HG03457 (cell line): Measurements from ENCODE around the gene LPGAT1.
"Not testable (repeated sequence)": the region's sequence is repeated elsewhere in the genome, so short reads cannot be mapped to it uniquely, and the experiment has no call there.

Experiments used
- ATAC-seq: cut with Tn5 transposase; IDR thresholded peaks from one replicate; pipeline ENCODE4 v1.9.1; 2021; ENCODE audit warnings: moderate number of reproducible peaks; ENCODE audit not compliant: unreplicated experiment

LPGAT1 gene

DNA sequence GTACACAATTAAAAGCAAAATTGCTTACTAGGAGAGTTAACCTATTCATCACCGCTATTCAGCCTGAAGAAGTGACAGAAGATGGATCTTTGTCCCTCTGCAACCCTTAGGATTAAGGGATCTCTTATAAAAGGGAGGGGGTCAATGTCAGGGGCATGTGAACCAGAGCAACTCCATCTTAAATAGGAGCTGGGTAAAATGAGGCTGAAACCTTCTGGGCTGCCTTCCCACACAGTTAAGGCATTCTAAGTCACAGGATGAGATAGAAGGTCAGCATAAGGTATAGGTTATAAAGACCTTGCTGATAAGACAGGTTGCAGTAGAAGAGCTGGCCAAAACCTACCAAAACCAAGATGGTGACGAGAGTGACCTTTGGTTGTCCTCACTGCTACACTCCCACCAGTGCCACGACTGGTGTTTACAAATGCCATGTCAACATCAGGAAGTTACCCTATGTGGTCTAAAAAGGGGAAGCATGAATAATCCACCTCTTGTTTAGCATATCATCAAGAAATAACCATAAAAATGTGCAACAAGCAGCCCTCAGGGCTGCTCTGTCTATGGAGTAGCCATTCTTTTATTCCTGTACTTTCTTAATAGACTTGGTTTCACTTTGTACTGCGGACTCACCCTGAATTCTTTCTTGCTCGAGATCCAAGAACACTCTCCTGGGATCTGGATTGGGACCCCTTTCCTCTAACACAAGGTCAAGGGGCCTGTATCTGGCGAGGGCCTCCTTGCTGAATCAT is 119.8 kb downstream of the LPGAT1 start:
- ATAC-seq: no peak

DNA sequence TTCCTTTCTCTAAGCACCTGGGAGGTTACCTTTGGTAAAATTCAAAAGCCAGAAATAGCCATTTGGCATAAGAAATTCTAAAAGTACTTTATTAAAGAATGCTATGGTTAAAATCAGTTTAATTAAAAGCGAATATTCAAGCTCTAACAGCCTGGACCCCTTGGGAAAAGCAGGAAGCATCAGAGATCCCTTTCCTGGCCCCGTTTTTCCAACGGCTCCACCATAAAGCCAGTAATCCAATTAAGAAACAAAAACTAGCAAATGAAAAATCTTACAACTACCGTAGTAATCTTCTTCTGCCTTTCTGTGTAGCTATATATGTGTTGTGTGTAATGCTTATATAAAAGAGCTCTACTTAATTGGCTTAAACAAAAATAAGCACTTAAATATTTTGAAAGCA is 121.6 kb downstream of the LPGAT1 start:
- no peak for ATAC-seq

DNA sequence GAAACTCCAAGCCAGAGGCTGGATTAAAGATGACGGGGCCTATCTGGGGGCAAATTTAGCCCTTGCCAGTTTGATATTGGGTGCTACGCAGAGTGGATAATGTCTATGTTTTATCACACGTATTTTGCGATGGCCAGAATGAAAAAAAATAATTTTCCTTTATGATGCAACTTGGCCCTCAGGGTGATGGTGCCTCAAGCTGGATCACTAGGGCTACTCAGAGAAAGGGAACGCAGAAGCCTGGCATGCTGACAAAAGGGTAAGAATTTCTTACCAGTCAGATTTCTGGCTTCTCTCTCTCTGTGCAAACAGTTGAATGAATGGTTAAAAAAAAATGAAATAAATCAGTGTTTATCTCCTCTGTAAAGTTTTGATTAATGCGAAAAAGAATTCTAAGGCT is 122.6 kb downstream of the LPGAT1 start:
- no peak for ATAC-seq

DNA sequence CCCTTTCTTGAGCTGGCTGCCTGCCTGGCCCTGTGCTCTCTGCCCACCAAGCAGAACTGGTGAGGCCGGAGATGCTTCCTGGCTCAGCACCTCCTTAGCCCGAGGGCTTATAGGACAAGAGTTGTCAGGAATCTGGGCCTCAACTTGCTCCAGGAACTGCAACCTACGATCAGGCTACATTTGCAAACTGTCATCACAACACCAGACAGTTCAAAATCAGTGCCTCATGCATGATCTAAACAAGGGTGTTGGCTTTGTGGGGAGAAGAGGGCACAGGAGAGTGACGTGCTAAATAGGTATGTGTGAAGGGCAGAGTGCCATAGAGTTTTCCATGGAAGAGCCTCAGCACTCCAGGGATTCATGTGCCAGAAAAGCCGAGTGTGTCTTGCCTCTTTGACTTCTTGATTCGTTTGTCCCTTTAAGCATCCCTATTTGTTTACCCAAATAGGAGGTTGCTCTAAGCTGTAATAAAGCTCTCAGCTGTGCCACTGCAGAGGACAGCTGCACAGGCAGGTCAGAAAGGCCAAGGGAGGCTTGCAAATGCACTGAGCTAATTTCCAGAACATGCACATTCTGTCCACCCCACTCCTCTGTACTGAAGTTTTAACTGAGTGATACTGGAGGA is 125.0 kb downstream of the LPGAT1 start:
- no peak for ATAC-seq

DNA sequence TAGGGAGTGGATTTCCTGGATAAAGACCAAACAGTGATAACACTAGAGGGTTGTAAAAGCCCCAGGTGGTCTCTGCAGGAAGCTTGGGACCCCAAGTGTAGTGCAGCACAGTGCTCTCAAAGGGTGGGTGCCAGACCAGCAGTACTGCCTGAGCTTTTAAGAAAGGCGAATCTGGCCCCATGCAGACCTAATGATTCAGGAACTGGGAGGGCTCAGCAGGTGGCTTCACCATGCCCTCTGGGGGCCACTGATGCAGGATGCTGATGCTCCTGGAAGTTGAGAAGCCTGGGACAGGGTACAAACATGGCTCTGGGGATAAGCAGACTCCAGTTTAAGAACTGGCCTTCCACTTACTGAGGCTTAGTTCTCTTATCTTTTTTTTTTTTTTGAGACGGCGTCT is 126.0 kb downstream of the LPGAT1 start:
- ATAC-seq: no peak

DNA sequence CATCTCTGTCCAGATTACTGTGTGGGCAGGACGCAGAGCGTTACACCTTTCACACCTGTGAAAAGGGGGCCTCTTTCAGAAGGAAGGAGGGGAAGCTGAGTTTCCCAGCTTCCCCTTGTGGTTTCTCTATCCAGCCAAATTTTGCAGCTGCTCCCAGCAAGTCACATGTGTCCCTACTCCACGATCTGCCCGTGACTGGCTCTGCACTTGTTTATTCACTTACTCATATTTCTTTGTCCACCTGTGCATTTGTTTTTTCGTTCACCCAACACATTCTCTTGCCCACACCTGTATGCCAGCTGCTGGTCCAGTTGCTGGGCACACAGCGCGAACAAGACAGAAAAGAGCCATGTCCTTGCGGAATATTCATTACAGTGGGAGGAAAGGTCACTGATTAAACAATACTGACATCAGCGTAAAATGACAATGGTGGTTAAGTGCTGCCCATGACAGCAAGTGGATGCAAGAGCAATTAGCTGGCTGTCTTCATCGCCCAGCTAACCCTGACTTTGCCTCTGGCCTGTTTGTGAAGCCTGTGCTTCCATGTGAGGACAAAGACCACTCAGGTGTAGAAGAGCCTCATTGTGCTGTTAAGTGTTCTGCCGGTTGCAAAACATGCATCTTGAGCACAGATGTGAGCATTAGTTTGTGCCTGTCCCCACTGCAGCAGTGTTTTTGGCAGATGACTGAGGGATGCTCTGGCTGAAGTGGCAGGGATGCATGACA is 126.6 kb downstream of the LPGAT1 start:
- ATAC-seq: no peak

DNA sequence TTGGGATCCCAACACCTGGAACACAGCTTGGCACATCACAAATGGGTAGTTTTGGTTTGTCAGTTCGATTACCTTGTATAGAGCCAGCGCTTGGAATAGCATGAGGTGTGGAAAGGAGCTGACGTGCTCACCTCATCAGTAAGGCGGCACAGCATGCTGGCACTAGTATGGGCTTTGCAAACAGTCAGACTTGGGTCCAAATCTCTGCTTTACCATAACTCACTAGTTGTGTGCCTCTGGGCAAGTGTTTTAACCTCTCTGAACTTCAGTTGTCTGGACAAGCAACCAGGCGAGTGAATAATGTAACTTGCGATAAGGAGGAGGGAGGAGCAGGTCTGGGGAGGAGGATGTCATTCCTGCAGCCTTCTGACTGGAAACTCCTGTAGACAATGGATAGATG is 128.8 kb downstream of the LPGAT1 start:
- ATAC-seq: no peak

DNA sequence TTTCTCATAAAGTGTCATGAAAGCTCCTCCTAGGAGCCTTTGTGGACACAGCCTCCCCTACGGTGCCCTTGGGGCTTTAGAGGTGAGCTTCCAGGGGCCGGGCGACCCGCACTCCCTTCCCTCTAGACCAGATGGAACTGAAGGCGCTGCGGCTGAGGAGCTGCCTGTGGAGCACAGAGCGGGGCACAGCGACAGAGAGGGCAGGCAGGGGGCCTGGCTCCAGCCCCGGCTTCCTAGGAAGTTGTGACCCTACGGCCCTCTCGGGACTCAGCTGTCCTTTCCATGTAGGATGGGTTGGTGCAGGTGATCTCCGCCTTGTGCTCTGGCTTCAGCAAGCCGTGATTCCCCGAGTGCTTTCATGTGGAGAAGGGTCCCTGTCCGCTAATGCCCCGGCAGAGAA is 131.5 kb downstream of the LPGAT1 start:
- ATAC-seq: no peak

DNA sequence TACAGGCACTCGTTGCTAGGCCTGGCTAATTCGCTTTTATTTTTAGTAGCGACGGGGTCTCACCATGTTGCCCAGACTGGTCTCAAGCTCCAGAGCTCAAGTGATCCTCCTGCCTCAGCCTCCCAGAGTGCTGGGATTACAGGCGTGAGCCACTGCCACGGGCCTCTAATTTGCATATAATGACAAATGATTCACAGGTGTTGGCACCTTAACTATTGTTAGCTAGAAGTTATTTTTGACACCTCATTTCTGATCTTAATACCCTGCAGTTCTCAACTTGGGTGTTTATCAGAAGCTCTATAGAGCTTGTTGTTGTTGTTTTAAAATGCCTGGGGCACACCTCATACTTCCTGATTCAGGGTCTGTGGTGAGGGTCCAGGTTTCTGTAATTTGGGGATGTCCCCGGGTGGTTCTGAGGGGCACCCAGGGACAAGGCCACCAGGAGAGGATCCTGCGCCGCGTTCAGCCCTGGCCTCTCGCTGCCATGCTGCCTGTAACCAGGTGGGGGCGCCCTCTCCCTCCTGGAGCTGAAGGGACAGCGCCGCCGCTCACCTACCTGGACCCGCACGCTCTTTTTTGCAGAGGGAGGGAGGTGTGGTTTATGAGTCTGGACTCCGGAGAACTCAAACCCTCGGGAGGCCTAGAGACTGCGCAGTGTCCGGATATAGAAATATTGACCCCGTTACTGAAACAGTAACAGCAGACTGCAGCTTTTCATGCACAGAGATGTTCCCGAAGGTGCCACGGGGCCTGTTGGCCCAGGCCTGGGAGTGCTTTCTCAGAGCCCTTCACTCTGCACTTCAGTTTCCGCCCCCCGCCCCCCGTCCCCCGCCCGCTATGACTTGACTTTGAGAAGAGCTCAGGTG is 132.2 kb downstream of the LPGAT1 start:
- ATAC-seq: peak; percentile 46

DNA sequence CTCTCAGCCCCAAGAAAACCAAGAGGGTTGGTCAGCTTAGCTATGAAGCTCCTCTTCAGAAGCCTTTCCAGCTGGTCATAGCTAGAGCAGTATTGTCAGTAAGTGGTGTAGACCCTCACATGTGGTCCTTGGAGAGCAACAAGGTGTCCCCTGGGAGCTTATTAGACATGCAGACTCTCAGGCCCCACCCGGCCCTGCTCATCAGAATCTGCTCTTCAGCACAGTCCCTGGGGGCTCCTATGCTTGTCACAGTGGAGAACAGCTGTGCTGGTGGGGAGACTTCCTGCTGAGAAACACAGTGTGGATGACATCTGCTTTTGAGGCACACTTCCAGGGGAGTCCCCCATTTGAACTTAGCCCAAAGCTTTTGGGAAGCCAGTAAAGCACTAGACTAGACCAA is 133.2 kb downstream of the LPGAT1 start:
- ATAC-seq: peak; percentile 80

DNA sequence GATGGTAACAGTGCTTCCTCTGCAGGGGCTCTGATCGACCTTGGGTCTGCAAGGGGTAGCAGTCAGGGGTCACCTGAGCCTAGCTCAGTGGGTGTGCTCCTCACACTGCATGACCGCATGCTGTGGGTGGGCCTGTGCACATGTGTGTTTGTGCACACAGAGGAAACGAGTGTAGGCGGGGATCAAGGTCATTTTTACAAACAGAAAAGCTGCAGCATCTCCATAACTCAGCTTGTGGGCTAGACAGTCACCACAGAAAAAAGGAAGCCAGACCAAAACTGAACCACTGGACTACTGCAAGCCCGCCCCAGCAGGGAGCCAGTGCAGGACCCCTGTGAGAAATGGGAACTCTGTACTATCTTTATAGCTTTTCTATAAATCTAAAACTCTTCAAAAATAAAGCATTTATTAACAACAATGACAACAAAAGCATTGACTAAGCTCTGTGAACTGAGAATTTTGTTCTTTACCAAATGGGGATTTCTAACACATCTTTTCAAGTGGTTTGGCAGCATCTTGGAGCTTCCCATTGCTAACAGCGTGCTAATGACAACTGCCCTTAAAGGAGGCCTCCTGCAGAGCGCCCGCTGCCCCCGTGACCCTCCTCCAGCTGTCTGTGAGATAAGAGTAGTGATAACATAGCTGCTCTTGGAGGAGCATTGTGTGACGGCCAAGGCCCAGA is 135.3 kb downstream of the LPGAT1 start:
- ATAC-seq: no peak

DNA sequence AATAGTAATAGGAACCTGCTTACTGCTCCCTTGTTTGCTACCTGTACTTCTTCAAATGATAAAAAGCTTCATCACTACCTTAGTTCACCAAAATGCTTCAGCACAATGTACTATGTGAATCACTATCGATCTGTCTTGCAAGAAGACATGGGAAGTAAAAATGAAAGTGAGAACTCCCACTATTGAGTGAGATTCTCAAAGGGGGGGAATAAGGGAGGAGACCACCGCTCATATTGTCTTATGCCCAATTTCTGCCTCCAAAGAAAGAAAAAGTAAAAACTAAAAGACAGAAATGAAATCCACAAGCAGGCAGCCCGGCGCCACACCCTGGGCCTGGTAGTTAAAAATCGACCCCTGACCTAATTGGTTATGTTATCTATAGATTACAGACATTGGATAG is 136.7 kb downstream of the LPGAT1 start:
- ATAC-seq: not testable (repeated sequence)
